Hepatic stellate cell (primary cell): ENCODE results near the gene THSD7B.

ENCODE experiments used
- DNase-seq: peaks from one replicate; pipeline ENCODE4 v3.0.0; 2011; ENCODE audit warnings: low spot score

Gene THSD7B

GRCh38 chr2:137154946-137155345 lies 389.6 kb downstream of the THSD7B start:
- DNase-seq, result no peak

- DNase-seq, result peak; percentile 26
Measured at GRCh38 chr2:137155356-137156104, 390.2 kb downstream of the THSD7B start.

- no peak for DNase-seq
Measured at GRCh38 chr2:137156221-137156844, 391.0 kb downstream of the THSD7B start.

- no peak for DNase-seq
Measured at GRCh38 chr2:137157851-137158250, 392.5 kb downstream of the THSD7B start.

GRCh38 chr2:137161250-137161649 lies 395.9 kb downstream of the THSD7B start:
- peak; percentile 9 for DNase-seq

GRCh38 chr2:137165968-137166367 lies 400.6 kb downstream of the THSD7B start:
- no peak for DNase-seq

GRCh38 chr2:137167651-137168050 lies 402.3 kb downstream of the THSD7B start:
- no peak for DNase-seq

GRCh38 chr2:137168552-137168951 lies 403.2 kb downstream of the THSD7B start:
- DNase-seq, result no peak

- no peak for DNase-seq
Measured at GRCh38 chr2:137172162-137172561, 406.8 kb downstream of the THSD7B start.

- peak; percentile 28 for DNase-seq
Measured at GRCh38 chr2:137173463-137173862, 408.1 kb downstream of the THSD7B start.

- DNase-seq, result no peak
Measured at GRCh38 chr2:137175246-137175645, 409.9 kb downstream of the THSD7B start.

- no peak for DNase-seq
Measured at GRCh38 chr2:137178951-137179377, 413.6 kb downstream of the THSD7B start.

- no peak for DNase-seq
Measured at GRCh38 chr2:137179542-137179941, 414.2 kb downstream of the THSD7B start.

GRCh38 chr2:137180012-137180411 lies 414.7 kb downstream of the THSD7B start:
- no peak for DNase-seq

GRCh38 chr2:137181370-137181769 lies 416.0 kb downstream of the THSD7B start:
- DNase-seq, result no peak

GRCh38 chr2:137182071-137182470 lies 416.7 kb downstream of the THSD7B start:
- no peak for DNase-seq

- no peak for DNase-seq
Measured at GRCh38 chr2:137183206-137183898, 418.0 kb downstream of the THSD7B start.

GRCh38 chr2:137185378-137186078 lies 420.2 kb downstream of the THSD7B start:
- no peak for DNase-seq

- no peak for DNase-seq
Measured at GRCh38 chr2:137187216-137187615, 421.9 kb downstream of the THSD7B start.

GRCh38 chr2:137190411-137191195 lies 425.3 kb downstream of the THSD7B start:
- no peak for DNase-seq
